B cell (primary cell): Measurements from ENCODE around the gene PKNOX2. TPM values are rescaled to one million over a fixed set of nuclear protein-coding genes. Genes with fewer than 3 reads are reported as not detected.

ENCODE experiments used
- ATAC-seq: fragments of 200-7000 bp; cut with Tn5 transposase; one replicate; pipeline ENCODE4 v1.10.0; 2021; ENCODE audit warnings: low read depth, mild to moderate bottlenecking, moderate number of reproducible peaks, moderate library complexity
- CTCF ChIA-PET: fragments of 350-600 bp; sonication (Branson Sonifier 250); formaldehyde crosslinking; loops from one replicate; lab custom pipeline; 2021; ENCODE audit warnings: antibody characterized with exemption, inconsistent platforms; lab: Charles Lee
- POLR2A ChIA-PET: fragments of 350-600 bp; sonication (Branson Sonifier 250); formaldehyde crosslinking; loops from one replicate; lab custom pipeline; 2021; ENCODE audit warnings: antibody characterized with exemption; lab: Charles Lee
- DNase-seq: peaks from one replicate; pipeline ENCODE4 v3.0.0; 2013
- H2AFZ ChIP-seq: 2 replicates; pipeline ENCODE4 v1.6.1; 2012; ENCODE audit warnings: mild to moderate bottlenecking, low read depth, low read length; ENCODE audit not compliant: insufficient read depth, poor library complexity, severe bottlenecking
- H3K27ac ChIP-seq, 2 donors: 1 replicate in 1 of 2; 2 replicates in 1 of 2; pipeline ENCODE4 v1.5.1; 2012 to 2013; ENCODE audit warnings: low read length in 2 of 2, mild to moderate bottlenecking in 2 of 2, moderate library complexity in 1 of 2
- H3K27me3 ChIP-seq, 4 experiments: fragments of 200-600 bp in 1 of 4; sonication (generic) in 1 of 4; replicated peaks in 1 of 4; 1 replicate in 2 of 4; 2 replicates in 2 of 4; pipeline versions ENCODE4 v1.6.1 to v1.7.0; 2013 to 2016; ENCODE audit warnings: low read length in 3 of 4, mild to moderate bottlenecking in 2 of 4, mixed read lengths in 1 of 4, moderate library complexity in 1 of 4; ENCODE audit not compliant: insufficient read depth in 4 of 4, control insufficient read depth in 3 of 4; ENCODE audit errors: control extremely low read depth in 1 of 4
- H3K36me3 ChIP-seq, 2 experiments: replicated peaks in 1 of 2; 1 replicate in 1 of 2; 2 replicates in 1 of 2; pipeline versions ENCODE4 v1.6.1 to v1.7.1; 2013; ENCODE audit warnings: low read length in 1 of 2; ENCODE audit not compliant: insufficient read depth in 2 of 2, control insufficient read depth in 1 of 2; ENCODE audit errors: control extremely low read depth in 1 of 2, extremely low read depth in 1 of 2
- H3K4me1 ChIP-seq, 2 donors: fragments of 200-600 bp in 1 of 2; sonication (generic) in 1 of 2; 1 replicate in 1 of 2; 2 replicates in 1 of 2; pipeline versions ENCODE4 v1.5.1 to v1.6.1; 2013 to 2017; ENCODE audit warnings: low read length in 2 of 2; ENCODE audit not compliant: control insufficient read depth in 2 of 2, insufficient read depth in 2 of 2
- H3K4me2 ChIP-seq: replicated peaks from 2 replicates; pipeline ENCODE3; 2012; ENCODE audit warnings: mild to moderate bottlenecking, low read depth, low read length; ENCODE audit not compliant: poor library complexity, severe bottlenecking
- H3K4me3 ChIP-seq, 5 experiments: fragments of 200-600 bp in 1 of 5; sonication (generic) in 1 of 5; 1 replicate in 3 of 5; 2 replicates in 2 of 5; pipeline versions ENCODE4 v1.5.1 to v1.7.0; 2011 to 2016; ENCODE audit warnings: low read length in 4 of 5, mild to moderate bottlenecking in 4 of 5, low read depth in 2 of 5, control low read depth in 1 of 5, moderate library complexity in 1 of 5; ENCODE audit not compliant: insufficient read depth in 1 of 5; ENCODE audit errors: control extremely low read depth in 1 of 5, extremely low read depth in 1 of 5
- H3K79me2 ChIP-seq: fragments of 200-600 bp; sonication (generic); one replicate; pipeline ENCODE4 v1.6.0; 2016; ENCODE audit warnings: low read length; ENCODE audit not compliant: control insufficient read depth, insufficient read depth
- H3K9ac ChIP-seq: fragments of 200-600 bp; sonication (generic); 2 replicates; pipeline ENCODE4 v1.6.1; 2017; ENCODE audit warnings: mild to moderate bottlenecking, low read length, moderate library complexity
- H3K9me3 ChIP-seq, 3 donors: one replicate each; pipeline versions ENCODE4 v1.6.1 to v1.7.1; 2013; ENCODE audit warnings: low read length in 2 of 3; ENCODE audit not compliant: control insufficient read depth in 2 of 3, insufficient read depth in 1 of 3; ENCODE audit errors: control extremely low read depth in 1 of 3
- H4K20me1 ChIP-seq: 2 replicates; pipeline ENCODE4 v1.6.0; 2012; ENCODE audit warnings: mild to moderate bottlenecking, low read length; ENCODE audit not compliant: insufficient read depth, control insufficient read depth, poor library complexity, severe bottlenecking
- H3K27ac Mint-ChIP-seq: one replicate; pipeline ENCODE4 v1.8.0; 2021; ENCODE audit warnings: mixed read lengths
- H3K27me3 Mint-ChIP-seq: one replicate; pipeline ENCODE4 v1.8.0; 2021; ENCODE audit warnings: mixed read lengths
- H3K4me1 Mint-ChIP-seq: one replicate; pipeline ENCODE4 v1.8.0; 2021; ENCODE audit warnings: mixed read lengths
- H3K4me3 Mint-ChIP-seq: one replicate; pipeline ENCODE4 v1.8.0; 2021; ENCODE audit warnings: mixed read lengths
- H3K9me3 Mint-ChIP-seq: one replicate; pipeline ENCODE4 v1.8.0; 2022; ENCODE audit warnings: mixed read lengths; ENCODE audit not compliant: insufficient read depth
- CTCF ChIP-seq: fragments of 200-600 bp; IDR thresholded peaks from one replicate; pipeline ENCODE4 v1.8.0; 2022; ENCODE audit warnings: antibody characterized with exemption, mild to moderate bottlenecking
- EZH2 ChIP-seq: IDR thresholded peaks from 2 replicates; pipeline ENCODE4 v1.6.1; 2012; ENCODE audit warnings: borderline replicate concordance, low read depth, mild to moderate bottlenecking, moderate library complexity, low read length; ENCODE audit not compliant: insufficient read depth, poor library complexity, severe bottlenecking
- WGBS: methylation state at CpG from one replicate; pipeline ENCODE4 v1.1.5; 2013; ENCODE audit warnings: missing lambda C conversion rate; ENCODE audit not compliant: insufficient coverage; 5-methylcytosine and 5-hydroxymethylcytosine counted together
- intact Hi-C: fragments of 100-400 bp; cut with micrococcal nuclease; formaldehyde crosslinking; loops from one replicate; pipeline ENCODE4 v1.10.0; 2022
- polyA plus RNA-seq: library from polyadenylated mRNA; depleted of rRNA; stranded (reverse); fragments of >200 nt; gene quantifications from 2 replicates; pipeline ENCODE4 v1.2.3, GENCODE V29; 2012
- total RNA-seq, 2 donors: library from RNA; stranded (reverse); fragments of 120-200 nt in 1 of 2; gene quantifications; 1 replicate in 1 of 2; 2 replicates in 1 of 2; pipeline versions ENCODE4 v1.2.3 to v1.2.4, GENCODE V29; 2013 to 2022

The PKNOX2 gene
- total and polyA plus RNA-seq, 2 donors (not counting 1 experiment from before 2014, with no cell fraction given) = not detected

GRCh38 chr11:125370561-125371389 lies 206.2 kb downstream of the PKNOX2 start:
- Histone ChIP-seq H4K20me1 (no peaks in the 10 kb centered on the region), H3K4me1 (no peaks in the 10 kb centered on the region), H3K27me3 (peaks cover 0 to 12% (median 0%) of the 10 kb centered on the region in 4 experiments), H3K36me3 (no peaks in the 10 kb centered on the region), H3K4me3 (no peak overlapping the region), H2AFZ (no peak overlapping the region), H3K9ac (no peak overlapping the region), H3K4me2 (no peak overlapping the region), H3K27ac (no peak overlapping the region), H3K9me3 (no peaks in the 10 kb centered on the region), H3K79me2 (no peaks in the 10 kb centered on the region)
- ChIA-PET POLR2A (no interaction called here), CTCF (interaction anchor here (1.2 kb wide), 1 partner anchor 24 kb away, joined by 3 read pairs; no protein-coding TSS in a partner anchor)
- Mint-ChIP-seq H3K27me3 (peaks cover 47% of the 10 kb centered on the region), H3K4me1 (no peaks in the 10 kb centered on the region), H3K4me3 (no peak overlapping the region), H3K9me3 (no peaks in the 10 kb centered on the region), H3K27ac (no peak overlapping the region)
- intact Hi-C loops = no loop called here
- 65% methylated on average over 14 of the region's 18 CpGs for WGBS
- DNase-seq (no peak), ATAC-seq (no peak)
- no peak for TF ChIP-seq EZH2
- TF ChIP-seq CTCF = no peak

GRCh38 chr11:125371431-125371935 lies 206.9 kb downstream of the PKNOX2 start:
- H3K27me3 Mint-ChIP-seq = peaks cover 46% of the 10 kb centered on the region
- ATAC-seq = no peak
- no peak overlapping the region for H3K4me3 ChIP-seq
- POLR2A ChIA-PET = no interaction called here
- no peaks in the 10 kb centered on the region for H4K20me1 ChIP-seq
- H3K79me2 ChIP-seq = no peaks in the 10 kb centered on the region
- H3K9me3 Mint-ChIP-seq = no peaks in the 10 kb centered on the region
- no peak overlapping the region for H3K9ac ChIP-seq
- no peak overlapping the region for H3K4me3 Mint-ChIP-seq
- peaks cover 0 to 12% (median 0%) of the 10 kb centered on the region in 4 experiments for H3K27me3 ChIP-seq
- H3K4me2 ChIP-seq = no peak overlapping the region
- H3K4me1 Mint-ChIP-seq = no peaks in the 10 kb centered on the region
- no peak overlapping the region for H3K27ac Mint-ChIP-seq
- no peaks in the 10 kb centered on the region for H3K9me3 ChIP-seq
- WGBS = 48% methylated on average over 7 of the region's 11 CpGs
- CTCF ChIA-PET = no interaction called here
- no peaks in the 10 kb centered on the region for H3K4me1 ChIP-seq
- intact Hi-C loops = no loop called here
- DNase-seq = no peak
- TF ChIP-seq EZH2 = no peak
- TF ChIP-seq CTCF = no peak
- no peaks in the 10 kb centered on the region for H3K36me3 ChIP-seq
- no peak overlapping the region for H2AFZ ChIP-seq
- no peak overlapping the region for H3K27ac ChIP-seq
